ENCODE measurements around the gene IRF7.

DNA sequence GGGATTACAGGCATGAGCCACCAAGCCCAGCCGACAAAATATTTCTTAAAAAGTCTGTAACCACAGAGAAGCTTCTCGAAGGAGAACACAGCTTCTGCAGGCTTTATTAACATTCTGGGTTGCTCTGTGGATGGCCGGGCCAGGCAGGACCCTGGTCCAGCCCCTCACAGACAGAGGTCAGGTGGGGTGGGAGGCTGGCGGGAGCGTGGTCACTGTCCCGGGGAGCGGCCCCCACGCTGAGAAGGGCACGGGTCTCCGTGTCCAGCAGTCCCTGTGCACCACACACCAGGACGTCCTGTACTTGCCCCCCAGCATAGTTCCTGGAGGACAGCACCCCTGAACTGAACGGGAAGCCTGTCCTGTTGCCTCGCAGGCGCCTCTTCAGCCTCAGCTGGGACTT lies 40.7 kb upstream of the IRF7 start:
- TF ChIP-seq, protein P1, sequence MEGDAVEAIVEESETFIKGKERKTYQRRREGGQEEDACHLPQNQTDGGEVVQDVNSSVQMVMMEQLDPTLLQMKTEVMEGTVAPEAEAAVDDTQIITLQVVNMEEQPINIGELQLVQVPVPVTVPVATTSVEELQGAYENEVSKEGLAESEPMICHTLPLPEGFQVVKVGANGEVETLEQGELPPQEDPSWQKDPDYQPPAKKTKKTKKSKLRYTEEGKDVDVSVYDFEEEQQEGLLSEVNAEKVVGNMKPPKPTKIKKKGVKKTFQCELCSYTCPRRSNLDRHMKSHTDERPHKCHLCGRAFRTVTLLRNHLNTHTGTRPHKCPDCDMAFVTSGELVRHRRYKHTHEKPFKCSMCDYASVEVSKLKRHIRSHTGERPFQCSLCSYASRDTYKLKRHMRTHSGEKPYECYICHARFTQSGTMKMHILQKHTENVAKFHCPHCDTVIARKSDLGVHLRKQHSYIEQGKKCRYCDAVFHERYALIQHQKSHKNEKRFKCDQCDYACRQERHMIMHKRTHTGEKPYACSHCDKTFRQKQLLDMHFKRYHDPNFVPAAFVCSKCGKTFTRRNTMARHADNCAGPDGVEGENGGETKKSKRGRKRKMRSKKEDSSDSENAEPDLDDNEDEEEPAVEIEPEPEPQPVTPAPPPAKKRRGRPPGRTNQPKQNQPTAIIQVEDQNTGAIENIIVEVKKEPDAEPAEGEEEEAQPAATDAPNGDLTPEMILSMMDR (IDR thresholded peaks at IDR 0.05) = no peak
- no peak for TF ChIP-seq EP300 (IDR thresholded peaks at IDR 0.05)
